IPS-NIHi7 (cell line): ENCODE measurements around the gene CALU.

Experiments used
- DNase-seq: peaks from one replicate; pipeline ENCODE4 v3.0.0; 2012; ENCODE audit warnings: mixed read lengths; ENCODE audit errors: extremely low spot score

CALU gene

DNA sequence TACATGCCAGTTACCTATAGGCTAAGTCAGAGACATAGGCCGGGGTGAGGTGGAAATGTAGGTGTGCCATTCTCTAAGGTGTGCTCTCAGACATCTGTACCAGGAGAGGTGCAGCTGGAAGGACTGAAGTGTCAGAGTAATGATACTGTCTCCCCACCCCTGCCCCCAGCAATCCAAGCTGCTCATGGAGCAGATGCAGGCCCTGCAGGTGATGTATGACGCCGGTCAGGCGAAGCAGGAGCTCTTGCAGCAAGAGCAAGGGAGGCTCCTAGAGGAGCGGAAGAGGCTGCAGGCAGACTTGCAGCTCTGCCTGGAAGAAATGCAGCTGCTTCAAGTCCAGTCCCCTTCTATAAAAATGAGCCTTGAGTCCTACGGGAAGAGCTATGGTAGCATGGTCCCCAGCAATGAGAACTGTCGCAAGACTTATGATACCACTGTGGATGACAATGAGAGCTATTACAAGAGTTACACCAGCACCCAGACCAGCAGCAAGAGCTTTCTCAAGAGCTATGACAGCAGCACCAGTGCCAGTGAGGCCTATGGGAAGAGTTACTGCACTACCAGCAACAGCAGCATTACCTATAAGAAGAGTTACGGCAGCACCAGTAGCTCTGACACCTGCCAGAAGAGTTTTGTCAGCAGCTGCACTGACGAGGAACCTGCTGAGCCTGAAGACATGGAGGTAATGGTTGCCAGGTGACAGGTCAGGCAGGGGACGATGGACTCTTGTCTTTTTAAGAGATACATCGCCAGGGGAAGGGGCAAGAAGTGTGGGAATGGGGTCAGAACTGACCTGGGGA, 72.7 kb downstream of the CALU start:
- DNase-seq: no peak

- peak; percentile 26 for DNase-seq
Measured at GRCh38 chr7:128812514-128813168, 73.5 kb downstream of the CALU start.

DNA sequence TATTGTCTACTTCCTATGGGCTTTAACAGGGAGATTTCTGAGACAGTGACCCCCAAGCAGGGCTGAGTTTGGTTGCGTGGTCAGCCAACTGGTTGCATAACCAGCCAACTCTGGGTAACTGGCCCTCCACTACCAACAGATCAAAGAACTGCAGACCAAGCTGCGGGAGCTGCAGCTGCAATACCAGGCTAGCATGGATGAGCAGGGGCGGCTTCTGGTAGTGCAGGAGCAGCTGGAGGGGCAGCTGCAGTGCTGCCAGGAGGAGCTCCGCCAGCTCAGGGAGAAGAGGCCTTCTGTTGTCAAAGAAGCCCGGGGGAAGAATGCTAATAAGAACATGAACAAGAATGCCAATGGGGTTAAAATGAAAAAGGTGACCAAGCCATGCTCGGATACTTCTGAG, 75.3 kb downstream of the CALU start:
- no peak for DNase-seq

DNA sequence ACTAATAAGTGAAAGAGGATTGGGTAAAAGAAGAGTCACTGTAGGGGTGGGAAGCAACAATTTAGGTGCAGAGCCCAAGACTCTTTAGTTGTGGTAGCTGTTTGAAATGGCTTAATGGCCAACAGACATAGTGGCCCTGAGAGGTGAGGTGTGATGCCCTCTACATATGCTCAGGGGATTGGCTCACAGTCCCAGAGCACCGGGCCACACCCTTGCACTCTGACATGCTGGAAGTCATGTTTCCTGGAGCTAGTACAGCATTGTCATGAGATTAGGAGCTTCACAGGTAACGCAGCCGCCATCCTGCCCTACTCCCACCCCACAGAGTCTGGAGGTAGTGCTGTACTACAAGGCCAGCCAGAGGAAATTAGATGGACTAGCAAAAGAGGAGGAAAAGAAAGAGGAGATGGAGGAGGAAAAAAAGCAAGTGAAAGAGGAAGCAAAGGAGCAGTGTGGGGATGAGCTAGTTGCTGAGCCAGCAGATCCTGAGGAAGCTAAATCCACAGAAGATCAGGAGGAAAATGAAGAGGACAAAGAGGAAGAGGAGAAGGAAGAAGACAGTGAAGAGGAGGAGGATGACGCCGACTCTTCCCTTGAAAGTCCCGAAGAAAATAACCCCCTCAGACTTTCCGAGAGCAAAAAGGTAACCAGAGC, 76.3 kb downstream of the CALU start:
- no peak for DNase-seq

GRCh38 chr7:128818694-128819093, 79.5 kb downstream of the CALU start:
- no peak for DNase-seq
